ENCODE measurements around the gene ARHGEF38. TPM values are rescaled to one million over a fixed set of nuclear protein-coding genes. Genes with fewer than 3 reads are reported as not detected.

The ARHGEF38 gene
- not detected in 2 replicates for total RNA-seq

GRCh38 chr4:105551965-105552746 is at the start of gene ARHGEF38:
ARHGEF38 (plus strand) TSS chr4:105552620; CDS start chr4:105552766, 146 bp downstream.

GRCh38 chr4:105708181-105709080 is 156.0 kb downstream of the ARHGEF38 start, which contains the start of the genes GSTCD and INTS12:
GSTCD (plus strand) TSS chr4:105708784; CDS start chr4:105717614, 8,830 bp downstream.
INTS12 (minus strand) TSS chr4:105708689; CDS start chr4:105700005, 8,684 bp downstream.

Other genes starting within 250 kb of the ARHGEF38 start
- gene PPA2, start 78.6 kb upstream of the ARHGEF38 start, total RNA-seq: 69.4 and 78.5 TPM in 2 replicates
- gene INTS12, start 156.1 kb downstream of the ARHGEF38 start, total RNA-seq: 20.2 and 26.2 TPM in 2 replicates
- 9.9 and 10.2 TPM in 2 replicates for gene GSTCD, start 156.2 kb downstream of the ARHGEF38 start, total RNA-seq